Keratinocyte (primary cell): ENCODE measurements around the gene EIF4G1.

Experiments used
- CTCF ChIP-seq, 3 experiments: IDR thresholded peaks in 1 of 3; conservative IDR thresholded peaks in 1 of 3; optimal IDR thresholded peaks in 1 of 3; 2 replicates in 2 of 3; 3 replicates in 1 of 3; pipeline versions ENCODE3 to v1.5.1; 2011; ENCODE audit warnings: low read length in 3 of 3, mild to moderate bottlenecking in 3 of 3, moderate library complexity in 2 of 3, control low read depth in 1 of 3, inconsistent platforms in 1 of 3; ENCODE audit not compliant: insufficient read depth in 2 of 3; ENCODE audit errors: extremely low read depth in 1 of 3
- EZH2 ChIP-seq: IDR thresholded peaks from one replicate; pipeline ENCODE4 v1.6.1; 2012; ENCODE audit warnings: inconsistent platforms, mild to moderate bottlenecking, low read length, moderate library complexity

- TF ChIP-seq CTCF (optimal IDR thresholded peaks at IDR 0.05 in 1 of 3, IDR thresholded peaks at IDR 0.05 in 1 of 3, conservative IDR thresholded peaks at IDR 0.05 in 1 of 3; ENCODE audit: extremely low read depth in 1 of 3, insufficient read depth in 2 of 3, low read length in 3 of 3) (no peak), EZH2 (no peak)
Measured at GRCh38 chr3:184377882-184378445, 63.6 kb downstream of the EIF4G1 start, which contains the start of gene THPO.
